GM19035 (cell line): ENCODE measurements around the gene EDC3.
"Not testable (repeated sequence)": the region's sequence is repeated elsewhere in the genome, so short reads cannot be mapped to it uniquely, and the experiment has no call there.

Experiments used
- ATAC-seq: cut with Tn5 transposase; IDR thresholded peaks from one replicate; pipeline ENCODE4 v1.9.1; 2021; ENCODE audit not compliant: unreplicated experiment

The EDC3 gene

DNA sequence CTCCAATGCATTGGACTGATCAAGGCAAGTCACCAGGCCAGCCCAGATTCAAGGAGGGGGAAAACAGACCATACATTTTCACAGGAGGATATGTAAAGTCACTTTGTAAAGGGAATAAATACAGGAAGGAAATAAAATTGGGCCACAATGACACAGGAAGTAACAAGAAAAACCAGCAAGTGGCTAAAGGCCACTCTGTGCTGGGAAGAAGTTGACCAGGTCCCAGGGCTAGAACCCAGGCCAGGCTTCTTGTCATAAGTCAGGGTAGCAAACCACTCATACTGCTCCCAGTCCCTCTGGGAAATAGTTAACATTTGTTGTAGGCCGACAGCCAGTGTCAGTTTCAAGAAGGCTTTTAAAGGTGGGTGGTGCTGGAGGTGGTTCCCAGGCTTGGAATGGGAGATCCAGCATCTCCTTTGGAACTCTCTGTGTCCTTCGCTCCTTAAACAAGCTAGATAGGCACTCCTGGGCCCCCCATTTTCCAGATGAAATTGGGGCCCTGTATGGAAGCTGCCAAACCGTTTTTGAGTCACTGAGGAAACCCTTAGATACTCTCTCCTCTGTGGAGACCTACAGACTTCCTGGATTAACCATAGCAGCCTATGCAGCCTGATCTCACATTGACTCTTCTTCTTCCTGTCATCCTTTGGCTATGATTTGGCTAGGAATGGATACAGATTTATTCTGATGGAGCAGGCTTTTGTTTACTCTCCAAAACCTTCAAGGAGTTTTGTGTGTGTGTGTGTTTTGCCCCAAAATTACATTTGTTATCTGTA, 14.7 kb upstream of the EDC3 start:
- ATAC-seq, result no peak

DNA sequence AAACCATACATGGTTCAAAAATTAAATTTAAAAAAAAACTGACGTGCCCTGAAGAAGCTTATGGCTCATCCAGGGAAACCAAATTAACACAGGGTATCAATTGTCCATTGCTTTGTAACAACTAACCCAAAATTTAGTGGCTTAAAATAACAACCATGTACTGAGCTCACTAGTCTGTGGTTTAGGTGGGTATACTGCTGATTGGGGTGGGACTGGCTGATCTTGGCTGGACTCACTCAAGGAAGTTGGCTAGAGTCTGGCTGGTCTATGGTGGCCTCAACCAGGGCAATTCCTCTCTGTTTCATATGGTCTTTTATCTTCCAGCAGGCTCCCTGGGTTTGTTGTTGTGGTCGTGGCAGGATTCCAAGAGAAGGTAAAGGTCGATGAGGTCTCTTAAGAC, 14.1 kb upstream of the EDC3 start:
- ATAC-seq, result no peak

DNA sequence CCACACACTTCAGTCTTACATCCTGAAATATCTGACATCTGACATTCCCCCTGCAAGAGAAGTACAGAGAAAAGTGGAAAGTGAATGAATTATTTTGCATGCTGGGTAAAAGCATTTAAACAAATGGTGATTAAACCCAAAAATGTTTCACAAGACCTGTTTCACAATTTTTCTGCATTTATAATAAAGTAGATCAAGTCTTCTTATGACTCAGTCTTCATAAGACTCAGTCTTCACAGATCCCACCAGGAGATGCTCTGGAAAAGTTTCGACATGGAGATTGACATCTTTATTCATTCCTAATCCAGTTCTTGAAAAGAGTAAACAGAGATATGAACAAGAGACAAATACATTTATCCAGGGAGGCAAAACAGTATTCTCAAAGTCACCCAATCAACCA, 13.2 kb upstream of the EDC3 start:
- ATAC-seq, result no peak

DNA sequence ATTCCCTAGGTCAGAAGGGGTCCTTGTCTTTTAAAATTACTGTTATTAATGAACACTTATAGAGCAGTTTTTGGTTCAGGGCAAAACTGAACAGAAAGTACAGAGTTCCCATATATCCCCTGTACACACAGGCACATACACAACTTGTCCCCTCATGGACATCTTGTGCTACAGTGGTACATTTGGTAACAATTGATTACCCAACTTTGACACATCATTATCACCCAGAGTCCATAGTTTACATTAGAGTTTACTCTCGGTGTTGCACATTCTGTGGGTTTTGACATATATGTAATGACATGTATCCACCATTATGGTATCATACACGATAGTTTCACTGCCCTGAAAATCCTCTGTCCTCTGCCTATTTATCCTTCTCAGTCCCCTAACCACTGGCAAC, 984 bp upstream of the EDC3 start:
- no peak for ATAC-seq

DNA sequence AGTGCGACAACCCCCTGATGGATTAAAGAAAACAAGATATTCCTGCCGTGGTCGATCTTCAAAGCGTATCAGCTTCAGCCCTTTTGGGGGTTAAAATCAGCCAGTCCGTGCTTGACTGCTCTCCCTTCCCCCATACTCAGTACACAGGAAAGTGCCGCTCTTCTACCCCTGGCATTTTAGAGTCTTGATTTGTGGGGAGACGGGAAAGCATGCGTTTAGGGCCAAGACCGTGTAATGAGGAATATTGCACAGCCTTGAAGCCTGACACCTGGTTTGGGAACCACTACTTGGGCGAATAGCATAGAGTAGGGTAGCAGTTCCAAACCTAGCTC, 540 bp upstream of the EDC3 start:
- no peak for ATAC-seq

DNA sequence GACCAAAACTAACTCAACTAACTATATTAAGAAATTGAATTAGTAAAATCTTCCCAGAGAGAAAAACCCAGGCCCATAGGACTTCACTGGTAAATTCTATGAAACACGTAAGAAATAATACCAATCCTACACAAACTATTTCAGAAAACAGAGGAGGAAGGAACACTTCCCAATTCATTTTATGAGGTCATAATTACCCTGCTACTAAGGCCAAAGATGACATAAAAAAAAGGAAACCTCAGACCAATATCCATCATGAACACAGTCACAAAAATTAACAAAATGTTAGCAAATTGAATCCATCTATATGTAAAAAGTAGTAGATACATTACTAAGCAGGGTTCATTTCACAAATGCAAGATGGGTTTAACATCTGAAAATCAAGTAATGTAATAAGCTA, 3.5 kb downstream of the EDC3 start:
- ATAC-seq, result no peak

DNA sequence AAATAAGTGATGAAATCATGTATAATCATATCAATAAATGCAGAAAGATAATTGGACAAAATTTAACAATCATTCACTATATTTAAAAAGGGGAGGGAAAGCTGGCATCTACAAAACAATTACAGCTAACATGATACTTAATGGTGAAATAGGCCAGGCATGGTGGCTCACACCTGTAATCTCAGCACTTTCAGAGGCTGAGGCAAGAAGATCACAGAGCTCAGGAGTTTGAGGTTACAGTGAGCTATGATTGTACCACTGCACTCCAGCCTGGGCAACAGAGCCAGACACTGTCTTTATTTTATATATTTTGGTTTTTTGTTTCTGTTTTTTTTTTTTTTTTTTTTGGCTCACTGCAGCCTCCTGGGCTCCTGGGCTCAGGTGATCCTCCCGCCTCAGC, 12.1 kb downstream of the EDC3 start:
- no peak for ATAC-seq

DNA sequence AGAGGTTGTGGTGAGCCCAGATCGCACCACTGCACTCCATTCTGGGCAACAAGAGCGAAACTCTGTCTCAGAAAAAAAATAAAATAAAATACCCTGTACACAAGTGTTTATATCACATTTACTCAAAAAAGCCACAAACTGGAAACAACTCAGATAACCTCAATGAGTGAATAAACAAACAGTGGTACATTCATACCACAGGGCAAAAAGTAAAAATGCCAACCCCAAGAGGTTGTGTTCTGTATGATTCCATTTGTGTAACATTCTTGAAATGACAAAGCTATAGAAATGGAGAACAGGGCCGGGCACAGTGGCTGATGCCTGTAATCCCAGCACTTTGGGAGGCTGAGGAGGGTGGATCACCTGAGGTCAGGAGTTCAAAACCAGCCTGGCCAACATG, 12.9 kb downstream of the EDC3 start:
- no peak for ATAC-seq

DNA sequence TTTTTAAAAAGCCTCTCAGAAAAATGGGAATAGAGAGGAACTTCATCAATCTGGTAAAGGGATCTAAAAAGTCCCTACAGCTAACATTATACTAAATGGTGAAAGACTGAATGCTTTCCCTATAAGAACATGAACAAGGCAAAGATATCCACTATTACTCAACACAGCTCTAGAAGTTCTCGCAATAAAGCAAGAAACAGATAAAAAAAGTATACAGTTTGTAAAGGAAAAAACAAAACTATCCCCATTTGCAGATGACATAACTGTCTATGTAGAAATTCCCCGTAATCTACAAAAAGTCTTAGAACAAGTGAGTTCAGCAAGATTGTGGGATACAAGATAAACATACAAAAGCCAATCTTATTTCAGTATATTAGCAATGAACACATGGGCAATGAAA, 15.4 kb downstream of the EDC3 start:
- ATAC-seq, result no peak

DNA sequence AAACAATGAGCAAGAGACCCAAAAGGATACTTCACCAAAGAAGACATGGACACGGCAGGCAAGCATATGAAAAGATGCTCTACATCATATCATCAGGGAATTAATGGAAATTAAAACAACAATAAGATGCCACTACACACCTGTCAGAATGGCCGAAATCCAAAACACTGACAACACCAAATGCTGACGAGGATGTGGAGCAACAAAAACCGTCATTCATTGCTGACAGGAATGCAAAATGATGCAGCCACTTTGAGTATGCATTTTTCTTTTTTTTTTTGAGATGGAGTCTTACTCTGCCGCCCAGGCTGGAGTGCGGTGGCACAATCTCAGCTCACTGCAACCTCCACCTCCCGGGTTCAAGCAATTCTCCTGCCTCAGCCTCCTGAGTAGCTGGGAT, 19.0 kb downstream of the EDC3 start:
- ATAC-seq, result no peak

DNA sequence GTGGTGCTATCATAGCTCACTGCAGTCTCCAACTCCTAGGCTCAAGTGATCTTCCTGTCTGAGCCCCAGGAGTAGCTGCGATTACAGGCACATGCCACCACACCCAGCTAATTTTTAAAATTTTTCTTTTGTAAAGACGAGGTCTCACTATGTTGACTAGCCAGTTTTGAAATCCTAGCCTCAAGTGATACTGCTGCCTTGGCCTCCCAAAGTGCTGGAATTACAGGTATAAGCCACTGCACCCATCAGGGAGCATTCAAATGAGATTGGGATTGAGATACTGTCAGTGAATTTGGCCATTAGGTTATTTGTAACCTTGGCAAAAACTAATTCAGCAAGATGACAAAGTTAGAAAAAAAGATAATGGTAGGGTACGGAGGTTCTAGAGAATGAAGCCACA, 21.7 kb downstream of the EDC3 start:
- ATAC-seq, result no peak

DNA sequence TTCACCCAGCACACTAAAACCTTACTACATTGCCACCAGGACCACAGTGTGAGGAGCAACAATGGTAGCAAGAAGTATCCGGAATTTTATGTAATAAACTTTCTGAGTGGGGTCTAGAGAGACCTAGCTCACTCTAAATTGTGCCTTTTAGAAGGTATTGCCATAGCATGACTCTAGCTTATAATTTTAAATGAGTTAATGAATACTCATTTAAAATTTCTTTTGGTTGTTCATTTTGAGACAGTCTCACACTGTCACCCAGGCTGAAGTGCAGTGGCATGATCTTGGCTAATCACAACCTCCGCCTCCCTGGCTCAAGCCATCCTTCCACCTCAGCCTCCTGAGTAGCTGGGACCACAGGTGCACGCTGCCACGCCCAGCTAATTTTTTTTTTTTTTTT, 26.2 kb downstream of the EDC3 start:
- no peak for ATAC-seq

DNA sequence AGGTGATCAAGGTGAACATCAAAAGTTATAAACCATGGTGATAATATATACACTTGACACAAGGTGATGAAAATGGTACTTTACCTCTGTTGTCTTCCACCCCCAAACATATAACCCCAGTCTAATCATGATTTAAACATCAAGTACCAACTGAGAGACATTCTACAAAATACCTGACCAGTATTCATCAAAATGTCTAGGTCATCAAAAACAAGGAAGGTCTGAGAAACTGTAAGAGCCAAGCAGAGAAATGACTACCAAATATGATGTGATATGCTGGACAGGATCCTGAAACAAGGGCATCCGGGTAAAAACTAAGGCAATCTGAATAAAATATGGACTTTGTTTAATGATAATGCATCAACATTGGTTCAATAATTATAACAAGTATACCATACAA, 27.8 kb downstream of the EDC3 start:
- ATAC-seq, result no peak

DNA sequence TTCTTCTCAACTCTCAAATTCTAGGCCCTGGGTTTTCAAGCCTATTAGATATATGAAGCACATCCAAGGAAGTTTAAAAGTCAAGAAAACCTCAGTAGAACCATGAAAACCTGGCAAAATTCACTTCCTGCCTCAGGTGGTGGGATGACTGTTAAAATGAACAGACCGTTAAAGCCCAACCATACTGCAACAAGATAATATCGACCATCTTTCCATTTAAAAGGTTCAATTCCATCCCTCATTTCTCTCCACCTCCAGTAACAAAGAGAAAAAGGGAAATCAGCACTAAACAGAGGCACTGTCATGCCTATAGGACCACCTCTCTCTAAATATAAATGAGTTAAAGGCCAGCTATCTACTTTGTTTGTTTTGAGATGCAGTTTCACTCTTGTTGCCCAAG, 31.2 kb downstream of the EDC3 start:
- ATAC-seq, result no peak

DNA sequence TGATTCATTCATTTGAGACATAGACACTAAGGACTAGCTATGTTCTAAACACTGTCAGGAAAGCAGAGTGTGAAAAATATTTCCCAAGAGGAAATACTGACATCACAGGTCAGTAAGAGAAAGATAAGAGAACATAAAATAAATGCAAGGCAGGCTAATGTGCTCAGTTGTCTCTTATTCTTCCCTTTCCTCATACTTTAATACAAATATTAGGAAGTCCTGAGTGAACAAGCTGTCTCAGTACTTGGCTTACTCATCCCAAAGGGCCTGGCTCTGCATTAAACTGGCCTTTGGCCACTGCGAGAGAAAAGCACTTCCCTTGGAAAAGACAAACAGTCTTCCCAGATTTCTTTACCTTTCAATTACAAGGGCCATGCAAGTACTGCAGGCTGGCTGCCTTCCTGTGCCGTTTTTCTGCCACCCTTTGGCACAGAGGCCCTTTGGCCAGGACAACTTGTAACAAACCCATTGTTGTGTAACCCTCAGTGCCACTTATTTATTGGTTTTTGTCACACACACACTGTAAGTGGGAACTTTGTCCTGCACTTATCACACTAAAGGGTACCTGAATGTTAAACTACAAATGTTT, 31.7 kb downstream of the EDC3 start:
- no peak for ATAC-seq

DNA sequence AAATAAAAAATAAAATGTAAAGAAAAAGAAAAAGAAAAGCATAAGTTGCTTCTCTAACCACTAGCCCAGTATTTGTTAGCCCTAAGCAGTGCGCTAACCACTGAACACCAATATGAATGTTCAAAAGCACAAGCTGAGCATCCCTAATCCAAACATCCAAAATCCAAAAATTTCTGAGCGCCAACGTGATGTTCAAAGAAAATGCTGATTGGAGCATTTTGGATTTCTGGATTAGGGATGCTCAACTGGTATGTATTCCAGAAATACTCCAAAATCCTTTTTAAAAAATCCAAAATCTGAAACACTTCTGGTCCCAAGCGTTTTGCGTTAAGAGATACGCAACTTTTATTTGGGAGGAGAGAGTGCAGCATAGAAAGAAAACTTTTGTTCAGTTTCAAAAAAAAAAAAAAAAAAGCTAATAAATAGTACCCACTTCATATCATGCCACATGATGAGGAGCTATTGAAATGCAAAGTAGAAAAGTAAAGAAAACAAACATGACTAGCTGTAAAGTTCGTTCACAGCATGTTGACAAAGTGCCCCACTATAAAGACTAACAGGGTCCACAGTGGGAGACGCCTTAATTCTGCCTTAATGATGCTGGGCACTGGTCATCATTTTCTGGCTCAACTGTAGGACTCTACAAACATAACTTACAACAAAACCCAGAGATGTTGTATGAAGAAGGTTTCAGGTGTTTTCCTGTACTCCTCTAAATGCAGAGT, 32.4 kb downstream of the EDC3 start:
- no peak for ATAC-seq

DNA sequence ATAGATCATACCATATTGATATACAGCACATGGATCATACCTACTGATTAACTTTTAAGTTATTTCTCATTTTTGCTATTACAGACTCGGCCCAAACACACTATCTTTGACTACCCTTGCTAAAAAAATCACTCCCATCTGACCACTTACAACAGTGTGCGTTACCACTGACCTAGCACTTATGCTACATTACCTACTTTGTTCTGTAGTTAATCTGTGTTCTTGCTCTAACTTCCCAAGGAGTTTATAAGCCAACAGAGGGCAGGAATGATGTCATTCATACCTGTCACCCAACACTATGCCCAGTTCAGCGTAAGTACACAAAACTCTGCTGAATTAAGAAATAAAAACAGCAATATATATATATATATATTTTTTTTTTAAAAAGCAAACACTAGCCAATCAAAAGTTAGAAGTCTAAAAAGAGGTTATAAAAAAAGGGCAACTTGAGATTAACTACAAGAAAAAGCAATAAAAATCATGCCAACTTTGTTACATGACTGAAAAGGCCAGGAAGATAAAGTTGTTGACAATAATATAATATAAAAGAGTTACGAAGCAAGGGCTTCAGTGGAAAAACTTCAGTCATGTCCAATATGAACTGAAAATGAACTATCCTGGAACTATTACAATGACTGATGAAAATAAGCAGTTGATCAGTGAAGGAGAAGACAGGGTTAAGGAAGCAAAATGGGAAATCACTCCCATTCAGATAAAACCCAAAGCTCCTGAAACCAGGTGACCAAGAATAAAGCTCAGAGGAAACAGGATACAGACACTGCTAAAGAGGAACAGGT, 33.6 kb downstream of the EDC3 start:
- ATAC-seq, result no peak

DNA sequence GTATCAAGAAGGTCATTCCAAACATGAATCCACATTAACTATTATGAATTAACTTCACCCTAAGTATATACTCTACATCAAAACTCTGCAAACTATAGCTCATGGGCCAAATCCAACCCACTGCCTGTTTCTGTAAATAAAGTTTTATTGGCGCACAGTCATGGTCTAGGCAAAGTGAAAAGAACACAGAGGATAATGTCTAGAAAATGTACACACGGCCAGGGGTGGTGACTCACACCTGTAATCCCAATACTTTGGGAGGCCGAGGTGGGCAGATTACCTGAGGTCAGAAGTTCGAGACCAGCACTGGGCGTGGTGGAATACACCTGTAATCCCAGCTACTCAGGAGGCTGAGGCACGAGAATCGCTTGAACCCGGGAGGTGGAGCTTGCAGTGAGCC, 34.5 kb downstream of the EDC3 start:
- ATAC-seq, result not testable (repeated sequence)

DNA sequence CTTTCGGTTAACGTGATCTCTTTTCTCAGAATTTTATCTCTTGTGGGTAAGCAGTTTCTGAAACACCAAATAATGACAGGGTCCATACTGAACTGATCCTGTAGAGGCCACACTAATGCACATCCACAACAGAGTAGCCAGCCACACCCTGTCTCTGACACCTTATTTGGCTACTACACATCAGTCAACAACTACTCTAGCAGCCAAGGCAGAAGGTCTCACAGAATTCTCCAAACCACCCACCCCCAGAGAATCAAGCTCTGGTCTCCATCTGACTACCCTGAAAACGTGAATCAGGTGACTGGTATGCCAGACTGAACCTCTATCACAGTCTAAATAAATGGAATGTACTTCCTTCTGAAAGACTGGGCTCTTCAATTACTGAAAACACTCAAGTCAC, 38.0 kb downstream of the EDC3 start:
- no peak for ATAC-seq

DNA sequence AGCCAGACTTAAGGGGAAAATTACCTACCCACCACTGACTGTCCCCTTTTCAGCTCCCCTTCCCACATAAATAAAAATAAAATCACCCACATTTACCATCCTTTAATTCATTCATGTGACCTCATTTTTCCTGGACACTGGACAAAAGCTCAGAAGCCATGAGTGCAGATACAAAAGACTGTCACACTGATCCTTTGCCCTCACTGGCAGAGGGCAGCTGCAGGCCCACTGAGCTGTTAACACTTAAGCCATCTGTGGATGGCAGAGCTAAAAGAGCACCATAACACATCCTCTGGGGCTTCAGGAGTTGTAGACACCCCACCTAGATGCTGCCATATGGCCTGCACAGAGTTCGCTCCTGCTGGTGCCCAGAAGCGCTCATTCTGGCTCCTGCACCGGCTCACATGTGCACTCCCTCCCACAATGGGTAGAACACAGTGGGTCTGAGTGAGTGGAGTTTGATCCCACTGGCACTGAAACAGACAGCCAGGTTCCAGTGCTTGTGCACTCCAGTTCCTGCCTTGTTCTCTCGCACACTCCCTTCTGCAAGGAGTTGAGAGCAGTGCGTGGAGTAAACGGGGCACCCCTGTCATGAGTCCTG, 38.8 kb downstream of the EDC3 start:
- ATAC-seq, result no peak

DNA sequence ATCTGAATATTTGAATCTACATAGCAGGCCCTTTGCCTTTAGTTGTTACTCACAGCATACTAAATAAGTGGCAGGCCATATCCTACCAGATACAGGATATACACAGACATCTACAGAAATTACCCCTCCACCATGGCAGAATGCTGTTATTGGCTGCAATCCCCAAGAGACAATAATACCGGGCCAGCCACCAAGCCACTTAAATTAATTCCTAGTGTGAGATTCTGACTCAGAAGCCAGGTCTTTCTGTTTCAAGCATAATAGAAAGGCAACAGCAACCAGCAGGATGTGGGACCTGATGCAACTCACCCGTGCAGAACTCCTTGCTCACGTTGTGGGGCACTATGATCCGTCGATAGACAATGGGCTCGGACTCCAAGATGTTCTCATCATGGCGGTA, 40.4 kb downstream of the EDC3 start:
- ATAC-seq, result no peak
